ENCODE measurements around the gene SPATS2L.

- TF ChIP-seq CTCF (IDR thresholded peaks at IDR 0.05) = peak in 5 of 7 experiments; percentile 46 to 90 (median 75)
- no peak for TF ChIP-seq EP300 (IDR thresholded peaks at IDR 0.05)
- TF ChIP-seq POLR2A (IDR thresholded peaks at IDR 0.05) = no peak
These were observed 203.3 kb downstream of the SPATS2L start, which contains the start of gene KCTD18 for GRCh38 chr2:200509612-200510433.
